ENCODE results near the gene SPATA46. TPM values are rescaled to one million over a fixed set of nuclear protein-coding genes. Genes with fewer than 3 reads are reported as not detected.

The SPATA46 gene
- polyA plus RNA-seq, 1 donor (not counting 4 experiments of a cell fraction or from before 2014, with no cell fraction given), result not detected

GRCh38 chr1:162374406-162374805 lies 2.2 kb downstream of the SPATA46 start:
- Histone ChIP-seq H3K36me3 (ENCODE audit: control insufficient read depth in 2 of 2, extremely low read depth in 1 of 2, insufficient read depth in 2 of 2, low read length in 2 of 2) (no peaks in the 10 kb centered on the region), H3K4me1 (ENCODE audit: control insufficient read depth, extremely low read depth, insufficient read depth, low read length) (peaks cover 24% of the 10 kb centered on the region), H3K9me3 (ENCODE audit: control insufficient read depth, low read depth, low read length) (no peaks in the 10 kb centered on the region), H3K27ac (ENCODE audit: control insufficient read depth, insufficient read depth, low read length) (no peak overlapping the region), H3K4me2 (ENCODE audit: control insufficient read depth, extremely low read depth, insufficient read depth, low read depth, low read length) (no peak overlapping the region), H3K79me2 (ENCODE audit: control insufficient read depth, insufficient read depth, low read length) (no peaks in the 10 kb centered on the region), H3K9me1 (ENCODE audit: control insufficient read depth, extremely low read depth, insufficient read depth, low read length) (no peaks in the 10 kb centered on the region), H3K9ac (ENCODE audit: control insufficient read depth, extremely low read depth, insufficient read depth, low read length) (no peak overlapping the region), H2AFZ (ENCODE audit: control insufficient read depth, low read length) (no peak overlapping the region), H4K20me1 (ENCODE audit: control insufficient read depth, extremely low read depth, insufficient read depth, low read length) (no peaks in the 10 kb centered on the region), H3K4me3 (ENCODE audit: control insufficient read depth in 2 of 3, extremely low read depth in 1 of 3, insufficient read depth in 2 of 3, low read depth in 1 of 3, low read length in 3 of 3) (no peak overlapping the region), H3K27me3 (ENCODE audit: control insufficient read depth, extremely low read depth, insufficient read depth, low read length) (no peaks in the 10 kb centered on the region)
- no peak for DNase-seq (ENCODE audit: low read depth, low spot score)
- TF ChIP-seq CTCF (optimal IDR thresholded peaks at IDR 0.05 in 1 of 3, IDR thresholded peaks at IDR 0.05 in 1 of 3, conservative IDR thresholded peaks at IDR 0.05 in 1 of 3; ENCODE audit: extremely low read depth in 1 of 3, insufficient read depth in 2 of 3, low read length in 3 of 3), result no peak
- no peak for TF ChIP-seq EZH2 (IDR thresholded peaks at IDR 0.05; ENCODE audit: low read length)
- FAIRE-seq, result no peak
- dilution Hi-C loops (cut with MboI; ENCODE audit: extremely low pct_ligation_motif_present, low sequenced_read_pairs), result no loop called here

GRCh38 chr1:162373541-162374260 lies 3.0 kb downstream of the SPATA46 start:
- Histone ChIP-seq H2AFZ (ENCODE audit: control insufficient read depth, low read length) (no peak overlapping the region), H3K9me3 (ENCODE audit: control insufficient read depth, low read depth, low read length) (no peaks in the 10 kb centered on the region), H3K36me3 (ENCODE audit: control insufficient read depth in 2 of 2, extremely low read depth in 1 of 2, insufficient read depth in 2 of 2, low read length in 2 of 2) (no peaks in the 10 kb centered on the region), H3K9me1 (ENCODE audit: control insufficient read depth, extremely low read depth, insufficient read depth, low read length) (no peaks in the 10 kb centered on the region), H3K4me3 (ENCODE audit: control insufficient read depth in 2 of 3, extremely low read depth in 1 of 3, insufficient read depth in 2 of 3, low read depth in 1 of 3, low read length in 3 of 3) (no peak overlapping the region), H3K79me2 (ENCODE audit: control insufficient read depth, insufficient read depth, low read length) (no peaks in the 10 kb centered on the region), H3K9ac (ENCODE audit: control insufficient read depth, extremely low read depth, insufficient read depth, low read length) (no peak overlapping the region), H4K20me1 (ENCODE audit: control insufficient read depth, extremely low read depth, insufficient read depth, low read length) (no peaks in the 10 kb centered on the region), H3K4me1 (ENCODE audit: control insufficient read depth, extremely low read depth, insufficient read depth, low read length) (peaks cover 29% of the 10 kb centered on the region), H3K4me2 (ENCODE audit: control insufficient read depth, extremely low read depth, insufficient read depth, low read depth, low read length) (no peak overlapping the region), H3K27me3 (ENCODE audit: control insufficient read depth, extremely low read depth, insufficient read depth, low read length) (no peaks in the 10 kb centered on the region), H3K27ac (ENCODE audit: control insufficient read depth, insufficient read depth, low read length) (no peak overlapping the region)
- no peak for TF ChIP-seq EZH2 (IDR thresholded peaks at IDR 0.05; ENCODE audit: low read length)
- TF ChIP-seq CTCF (optimal IDR thresholded peaks at IDR 0.05 in 1 of 3, IDR thresholded peaks at IDR 0.05 in 1 of 3, conservative IDR thresholded peaks at IDR 0.05 in 1 of 3; ENCODE audit: extremely low read depth in 1 of 3, insufficient read depth in 2 of 3, low read length in 3 of 3), result no peak
- dilution Hi-C loops (cut with MboI; ENCODE audit: extremely low pct_ligation_motif_present, low sequenced_read_pairs), result no loop called here
- FAIRE-seq (no peak), DNase-seq (ENCODE audit: low read depth, low spot score) (no peak)

Measured in keratinocyte (primary cell).